Smooth muscle cell (in vitro differentiated cells): ENCODE measurements around the gene MIEF2. TPM values are rescaled to one million over a fixed set of nuclear protein-coding genes. Genes with fewer than 3 reads are reported as not detected.

Experiments used
- DNase-seq: peaks from one replicate; lab custom pipeline; 2025; ENCODE audit not compliant: unreplicated experiment; lab: John Stamatoyannopoulos, UW
- H2AFZ ChIP-seq: fragments of 200-600 bp; sonication (generic); 2 replicates; pipeline ENCODE4 v1.6.0; 2016; ENCODE audit warnings: antibody characterized with exemption, low read depth, mild to moderate bottlenecking
- H3F3A ChIP-seq: fragments of 200-600 bp; sonication (generic); 2 replicates; pipeline ENCODE4 v1.6.0; 2017; ENCODE audit warnings: antibody characterized with exemption, low read depth
- H3K27ac ChIP-seq: fragments of 200-600 bp; sonication (generic); 2 replicates; pipeline ENCODE4 v1.5.1; 2016; ENCODE audit warnings: low read depth, mild to moderate bottlenecking
- H3K27me3 ChIP-seq: fragments of 200-600 bp; sonication (generic); 2 replicates; pipeline ENCODE4 v1.6.1; 2016; ENCODE audit warnings: low read depth, mild to moderate bottlenecking
- H3K36me3 ChIP-seq: fragments of 200-600 bp; sonication (generic); 2 replicates; pipeline ENCODE4 v1.5.1; 2016; ENCODE audit warnings: low read depth
- H3K4me1 ChIP-seq: fragments of 200-600 bp; sonication (generic); 2 replicates; pipeline ENCODE4 v1.5.1; 2016; ENCODE audit warnings: low read depth
- H3K4me2 ChIP-seq: fragments of 200-600 bp; sonication (generic); 2 replicates; pipeline ENCODE4 v1.6.0; 2016; ENCODE audit warnings: mild to moderate bottlenecking
- H3K4me3 ChIP-seq: fragments of 200-600 bp; sonication (generic); 2 replicates; pipeline ENCODE4 v1.5.1; 2016; ENCODE audit warnings: mild to moderate bottlenecking
- H3K79me2 ChIP-seq: fragments of 200-600 bp; sonication (generic); 2 replicates; pipeline ENCODE4 v1.6.0; 2016; ENCODE audit warnings: low read depth, mild to moderate bottlenecking
- H3K9ac ChIP-seq: fragments of 200-600 bp; sonication (generic); 2 replicates; pipeline ENCODE4 v1.6.0; 2016; ENCODE audit warnings: low read depth
- H3K9me3 ChIP-seq: fragments of 200-600 bp; sonication (generic); replicated peaks from 2 replicates; pipeline ENCODE4 v1.5.1; 2016; ENCODE audit warnings: low read depth
- H4K20me1 ChIP-seq: fragments of 200-600 bp; sonication (generic); 2 replicates; pipeline ENCODE4 v1.6.0; 2016; ENCODE audit warnings: low read depth
- WGBS: methylation state at CpG from one replicate; pipeline ENCODE4 v1.1.7; 2016; ENCODE audit warnings: low lambda C conversion rate; 5-methylcytosine and 5-hydroxymethylcytosine counted together
- polyA plus RNA-seq: library from polyadenylated mRNA; unstranded; fragments of >200 nt; fragmentation: Nextera tagmentation; extraction: Ambion mirVana; gene quantifications from 2 replicates; pipeline ENCODE4 v1.2.1, GENCODE V29; 2016
- total RNA-seq: library from RNA; depleted of rRNA; stranded (reverse); fragments of >200 nt; gene quantifications from 2 replicates; pipeline ENCODE4 v1.2.3, GENCODE V29; 2014
- TF ChIP-seq, protein P1 (sequence below): fragments of 200-600 bp; sonication (generic); IDR thresholded peaks from 2 replicates; pipeline ENCODE4 v1.5.1; 2017; ENCODE audit warnings: borderline replicate concordance, mild to moderate bottlenecking, antibody characterized with exemption; ENCODE audit not compliant: insufficient read depth, poor library complexity, severe bottlenecking

MIEF2 gene
- total and polyA plus RNA-seq, 2 experiments from 2014 or later = 10.4 to 13.5 TPM

DNA sequence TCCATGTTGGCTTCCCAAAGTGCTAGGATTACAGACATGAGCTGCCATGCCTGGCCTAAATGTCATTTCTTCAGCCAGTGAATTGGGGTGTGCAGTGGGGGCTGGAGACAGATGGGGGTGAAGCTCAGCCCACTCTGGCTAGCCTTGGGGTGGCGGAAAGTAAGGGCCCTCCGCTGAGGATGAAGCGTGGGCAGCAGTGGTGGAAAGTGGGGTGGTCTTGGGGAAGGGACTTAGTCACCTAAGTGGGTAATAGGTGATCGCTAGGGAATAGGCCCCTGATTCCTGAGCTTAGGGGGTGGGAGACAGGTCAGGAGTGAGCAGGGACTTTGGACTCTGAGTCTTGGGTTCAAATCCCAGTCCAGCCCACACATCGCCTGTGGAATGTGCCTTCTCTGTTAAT, 32.8 kb upstream of the MIEF2 start:
- 94% methylated on average over 5 of the region's 5 CpGs for WGBS
- H3K9ac ChIP-seq = no peak overlapping the region

GRCh38 chr17:18228176-18228682, 32.2 kb upstream of the MIEF2 start:
- H3K27me3 ChIP-seq = no peaks in the 10 kb centered on the region
- no peaks in the 10 kb centered on the region for H3F3A ChIP-seq
- no peak overlapping the region for H3K9ac ChIP-seq
- H3K4me3 ChIP-seq = no peak overlapping the region
- H3K4me1 ChIP-seq = peaks cover 43% of the 10 kb centered on the region
- no peaks in the 10 kb centered on the region for H3K36me3 ChIP-seq
- H3K4me2 ChIP-seq = no peak overlapping the region
- no peak overlapping the region for H2AFZ ChIP-seq
- TF ChIP-seq, protein P1, sequence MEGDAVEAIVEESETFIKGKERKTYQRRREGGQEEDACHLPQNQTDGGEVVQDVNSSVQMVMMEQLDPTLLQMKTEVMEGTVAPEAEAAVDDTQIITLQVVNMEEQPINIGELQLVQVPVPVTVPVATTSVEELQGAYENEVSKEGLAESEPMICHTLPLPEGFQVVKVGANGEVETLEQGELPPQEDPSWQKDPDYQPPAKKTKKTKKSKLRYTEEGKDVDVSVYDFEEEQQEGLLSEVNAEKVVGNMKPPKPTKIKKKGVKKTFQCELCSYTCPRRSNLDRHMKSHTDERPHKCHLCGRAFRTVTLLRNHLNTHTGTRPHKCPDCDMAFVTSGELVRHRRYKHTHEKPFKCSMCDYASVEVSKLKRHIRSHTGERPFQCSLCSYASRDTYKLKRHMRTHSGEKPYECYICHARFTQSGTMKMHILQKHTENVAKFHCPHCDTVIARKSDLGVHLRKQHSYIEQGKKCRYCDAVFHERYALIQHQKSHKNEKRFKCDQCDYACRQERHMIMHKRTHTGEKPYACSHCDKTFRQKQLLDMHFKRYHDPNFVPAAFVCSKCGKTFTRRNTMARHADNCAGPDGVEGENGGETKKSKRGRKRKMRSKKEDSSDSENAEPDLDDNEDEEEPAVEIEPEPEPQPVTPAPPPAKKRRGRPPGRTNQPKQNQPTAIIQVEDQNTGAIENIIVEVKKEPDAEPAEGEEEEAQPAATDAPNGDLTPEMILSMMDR = no peak
- no peak overlapping the region for H3K27ac ChIP-seq
- 93% methylated on average over 10 of the region's 10 CpGs for WGBS
- no peaks in the 10 kb centered on the region for H3K9me3 ChIP-seq
- no peak for DNase-seq
- peaks cover 69% of the 10 kb centered on the region for H4K20me1 ChIP-seq
- peaks cover 59% of the 10 kb centered on the region for H3K79me2 ChIP-seq

More for the DNA sequence above, 32.8 kb upstream of the MIEF2 start:
- Histone ChIP-seq H3K27me3 (no peaks in the 10 kb centered on the region), H3K4me2 (no peak overlapping the region), H3K79me2 (peaks cover 59% of the 10 kb centered on the region), H3K9me3 (no peaks in the 10 kb centered on the region), H3K36me3 (no peaks in the 10 kb centered on the region), H4K20me1 (peaks cover 63% of the 10 kb centered on the region), H2AFZ (no peak overlapping the region), H3K4me3 (no peak overlapping the region), H3K27ac (no peak overlapping the region), H3K4me1 (peaks cover 43% of the 10 kb centered on the region), H3F3A (no peaks in the 10 kb centered on the region)
- no peak for DNase-seq
- TF ChIP-seq, protein P1 = no peak

DNA sequence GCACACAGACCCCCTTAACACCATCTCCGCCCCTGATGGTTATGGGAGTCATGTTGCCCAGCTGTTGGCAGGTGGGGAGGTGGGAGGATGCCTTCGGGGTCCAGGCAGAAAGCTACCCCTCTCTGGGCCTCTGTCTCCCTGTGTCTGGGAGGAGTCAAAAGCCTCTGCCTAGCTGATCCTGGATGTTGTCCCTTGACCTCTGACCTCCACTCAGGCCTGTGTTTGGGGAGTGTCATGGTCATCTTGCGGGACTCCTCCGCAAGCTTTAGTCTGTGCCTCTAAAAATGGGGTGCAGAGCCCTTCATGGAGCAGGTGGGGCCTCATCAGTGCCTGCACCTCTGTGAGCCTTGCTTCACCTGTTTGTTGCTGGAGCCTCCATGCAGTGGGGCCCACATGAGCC, 31.2 kb upstream of the MIEF2 start:
- DNase-seq = no peak
- H3K4me1 ChIP-seq = peaks cover 35% of the 10 kb centered on the region
- WGBS = 95% methylated on average over 4 of the region's 4 CpGs
- no peak overlapping the region for H3K9ac ChIP-seq
- no peaks in the 10 kb centered on the region for H3K9me3 ChIP-seq
- no peaks in the 10 kb centered on the region for H3K27me3 ChIP-seq
- no peak overlapping the region for H3K4me2 ChIP-seq
- no peaks in the 10 kb centered on the region for H3K36me3 ChIP-seq
- H2AFZ ChIP-seq = no peak overlapping the region
- no peak overlapping the region for H3K27ac ChIP-seq
- H3K4me3 ChIP-seq = no peak overlapping the region
- no peaks in the 10 kb centered on the region for H3F3A ChIP-seq
- peaks cover 59% of the 10 kb centered on the region for H3K79me2 ChIP-seq
- TF ChIP-seq, protein P1 = no peak
- peaks cover 78% of the 10 kb centered on the region for H4K20me1 ChIP-seq

DNA sequence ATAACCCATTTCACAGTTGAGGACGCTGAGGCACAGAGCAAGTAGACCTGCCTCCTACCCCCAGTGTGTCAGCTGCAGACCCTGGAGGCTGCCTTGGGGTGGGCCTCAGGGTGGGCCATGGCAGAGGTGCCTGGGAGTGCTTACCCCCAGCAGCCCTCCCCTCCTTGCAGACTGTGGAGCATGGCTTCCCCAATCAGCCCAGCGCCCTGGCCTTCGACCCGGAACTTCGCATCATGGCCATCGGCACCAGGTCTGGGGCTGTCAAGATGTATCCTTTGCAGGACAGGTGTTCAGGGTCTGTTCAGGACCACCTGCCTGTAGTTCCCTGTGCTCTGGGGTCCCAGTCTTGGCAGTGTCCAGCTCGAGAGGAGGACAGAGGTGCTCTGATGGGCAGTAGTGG, 30.7 kb upstream of the MIEF2 start:
- peaks cover 78% of the 10 kb centered on the region for H4K20me1 ChIP-seq
- TF ChIP-seq, protein P1 = no peak
- H3K4me2 ChIP-seq = no peak overlapping the region
- H3K4me1 ChIP-seq = peaks cover 32% of the 10 kb centered on the region
- H3K36me3 ChIP-seq = no peaks in the 10 kb centered on the region
- no peak overlapping the region for H3K27ac ChIP-seq
- 97% methylated on average over 7 of the region's 7 CpGs for WGBS
- no peak overlapping the region for H3K4me3 ChIP-seq
- no peak for DNase-seq
- no peaks in the 10 kb centered on the region for H3F3A ChIP-seq
- H2AFZ ChIP-seq = no peak overlapping the region
- H3K9ac ChIP-seq = no peak overlapping the region
- H3K27me3 ChIP-seq = no peaks in the 10 kb centered on the region
- no peaks in the 10 kb centered on the region for H3K9me3 ChIP-seq
- peaks cover 59% of the 10 kb centered on the region for H3K79me2 ChIP-seq
